ENCODE measurements around the gene CCDC192.

GRCh38 chr5:127864511-127864910, 161.3 kb downstream of the CCDC192 start:
- TF ChIP-seq CTCF (IDR thresholded peaks at IDR 0.05) (no peak), POLR2A (IDR thresholded peaks at IDR 0.05) (no peak)

All from tibial nerve (tissue), 3 donors.